GM18498 (cell line): ENCODE results near the gene USP10.

ENCODE experiments used
- ATAC-seq: cut with Tn5 transposase; IDR thresholded peaks from one replicate; pipeline ENCODE4 v1.9.1; 2021; ENCODE audit warnings: mild to moderate bottlenecking, moderate library complexity; ENCODE audit not compliant: unreplicated experiment

Gene USP10

GRCh38 chr16:84765616-84766580 is 66.1 kb downstream of the USP10 start:
- no peak for ATAC-seq

DNA sequence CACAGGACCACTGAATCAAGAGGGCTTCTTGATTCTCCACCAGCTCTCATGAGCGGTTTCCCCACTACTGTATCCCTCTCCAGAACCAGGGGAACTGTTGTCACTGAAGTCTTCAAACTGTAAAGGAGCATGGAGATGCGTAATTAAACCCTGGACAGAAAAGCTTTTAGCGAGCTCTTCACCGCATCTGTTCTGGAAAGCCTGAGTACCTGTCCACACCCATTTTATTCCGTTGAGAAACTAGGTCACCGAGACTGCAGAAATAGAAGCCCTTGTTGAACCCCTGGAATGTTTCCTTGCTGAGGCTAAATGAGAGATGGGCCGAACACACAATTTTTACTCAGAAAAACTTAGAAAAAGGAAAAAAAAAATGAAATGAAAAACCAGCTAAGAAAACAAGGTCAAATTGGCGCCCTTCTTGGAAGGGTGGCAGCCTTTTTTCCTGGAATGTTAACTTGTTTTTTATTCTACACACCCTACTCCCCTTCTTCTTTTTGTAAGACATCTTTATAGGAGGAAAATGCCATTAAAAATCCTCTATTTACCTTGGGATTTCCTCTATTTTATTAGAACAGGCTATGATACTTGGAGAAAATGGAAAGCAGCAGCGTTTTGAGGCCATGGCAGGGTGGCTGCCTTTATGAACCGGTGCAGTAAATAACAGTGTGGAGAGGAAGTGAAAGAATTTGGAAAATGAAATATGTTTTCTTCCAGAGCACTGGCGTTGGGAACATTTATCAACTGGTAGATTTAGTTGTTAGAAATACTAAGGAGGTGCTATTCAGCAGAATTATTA is 67.4 kb downstream of the USP10 start:
- no peak for ATAC-seq

DNA sequence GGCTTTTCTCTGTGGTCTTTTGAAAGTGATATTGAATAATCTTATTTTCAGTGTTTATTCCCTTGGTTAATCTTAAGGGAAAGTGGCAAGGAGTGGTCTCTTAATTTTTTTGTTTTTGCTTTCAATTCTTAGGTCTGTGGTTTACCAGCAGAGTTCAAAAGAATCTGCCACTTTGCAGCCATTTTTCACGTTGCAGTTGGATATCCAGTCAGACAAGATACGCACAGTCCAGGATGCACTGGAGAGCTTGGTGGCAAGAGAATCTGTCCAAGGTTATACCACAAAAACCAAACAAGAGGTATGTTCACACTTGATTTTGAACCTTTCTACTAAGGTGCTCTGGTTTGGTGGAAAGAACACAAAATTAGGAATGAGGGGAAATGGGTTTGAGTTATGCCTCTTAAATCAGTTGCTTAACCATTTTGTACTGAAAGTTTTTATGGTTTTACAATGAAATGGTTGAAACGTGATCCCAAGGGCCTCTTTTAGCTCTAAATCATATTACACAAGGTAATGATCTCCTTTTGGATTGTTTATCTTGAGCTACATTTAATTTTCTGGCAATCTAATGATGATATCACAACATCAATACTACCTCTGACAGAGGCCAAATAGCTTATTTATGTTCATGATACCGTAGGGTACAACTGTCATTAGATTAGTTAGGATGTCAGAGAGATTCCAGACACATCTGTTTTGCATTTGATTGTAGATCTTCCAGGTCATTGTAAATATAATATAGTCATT is 68.4 kb downstream of the USP10 start:
- no peak for ATAC-seq

GRCh38 chr16:84768808-84769197 is 69.0 kb downstream of the USP10 start:
- ATAC-seq = no peak

DNA sequence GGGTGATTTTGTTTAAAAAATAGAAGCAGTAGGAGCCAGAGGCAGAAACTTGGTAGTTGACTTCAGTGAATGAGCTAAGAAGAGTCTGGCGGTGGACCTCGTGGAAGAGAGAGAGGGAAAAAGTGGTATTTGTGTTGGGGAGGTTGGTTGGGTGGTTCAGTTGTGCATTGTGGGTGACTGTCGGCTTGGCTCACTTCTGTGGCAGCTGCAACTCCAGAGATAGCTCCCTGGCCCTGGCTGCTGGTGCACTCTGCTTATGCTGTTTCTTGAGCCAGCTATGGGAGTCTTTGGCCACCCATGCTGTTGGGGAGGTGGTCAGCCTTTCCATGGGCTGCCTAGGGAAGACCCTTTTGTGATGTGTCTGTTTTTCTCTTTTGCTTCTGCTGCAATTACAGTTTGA is 69.6 kb downstream of the USP10 start:
- no peak for ATAC-seq

- no peak for ATAC-seq
These were observed 73.5 kb downstream of the USP10 start for GRCh38 chr16:84773312-84773711.

GRCh38 chr16:84774810-84775209 is 75.0 kb downstream of the USP10 start:
- no peak for ATAC-seq

- ATAC-seq = no peak
These were observed 75.5 kb downstream of the USP10 start for GRCh38 chr16:84775262-84775810.

- no peak for ATAC-seq
These were observed 77.6 kb downstream of the USP10 start for GRCh38 chr16:84777435-84777834.

DNA sequence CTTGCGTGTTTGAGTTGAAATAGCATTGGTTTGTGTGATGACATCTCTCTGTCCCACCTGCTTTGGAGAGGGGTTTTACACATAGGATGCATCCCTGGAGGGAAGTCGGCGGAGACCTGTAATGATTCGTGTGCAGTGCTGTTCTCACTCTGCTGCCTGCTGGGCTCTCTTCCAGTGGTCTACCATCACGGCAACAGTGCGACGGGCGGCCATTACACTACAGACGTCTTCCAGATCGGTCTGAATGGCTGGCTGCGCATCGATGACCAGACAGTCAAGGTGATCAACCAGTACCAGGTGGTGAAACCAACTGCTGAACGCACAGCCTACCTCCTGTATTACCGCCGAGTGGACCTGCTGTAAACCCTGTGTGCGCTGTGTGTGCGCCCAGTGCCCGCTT is 78.9 kb downstream of the USP10 start:
- no peak for ATAC-seq

- ATAC-seq = no peak
These were observed 80.3 kb downstream of the USP10 start for GRCh38 chr16:84780063-84780462.

DNA sequence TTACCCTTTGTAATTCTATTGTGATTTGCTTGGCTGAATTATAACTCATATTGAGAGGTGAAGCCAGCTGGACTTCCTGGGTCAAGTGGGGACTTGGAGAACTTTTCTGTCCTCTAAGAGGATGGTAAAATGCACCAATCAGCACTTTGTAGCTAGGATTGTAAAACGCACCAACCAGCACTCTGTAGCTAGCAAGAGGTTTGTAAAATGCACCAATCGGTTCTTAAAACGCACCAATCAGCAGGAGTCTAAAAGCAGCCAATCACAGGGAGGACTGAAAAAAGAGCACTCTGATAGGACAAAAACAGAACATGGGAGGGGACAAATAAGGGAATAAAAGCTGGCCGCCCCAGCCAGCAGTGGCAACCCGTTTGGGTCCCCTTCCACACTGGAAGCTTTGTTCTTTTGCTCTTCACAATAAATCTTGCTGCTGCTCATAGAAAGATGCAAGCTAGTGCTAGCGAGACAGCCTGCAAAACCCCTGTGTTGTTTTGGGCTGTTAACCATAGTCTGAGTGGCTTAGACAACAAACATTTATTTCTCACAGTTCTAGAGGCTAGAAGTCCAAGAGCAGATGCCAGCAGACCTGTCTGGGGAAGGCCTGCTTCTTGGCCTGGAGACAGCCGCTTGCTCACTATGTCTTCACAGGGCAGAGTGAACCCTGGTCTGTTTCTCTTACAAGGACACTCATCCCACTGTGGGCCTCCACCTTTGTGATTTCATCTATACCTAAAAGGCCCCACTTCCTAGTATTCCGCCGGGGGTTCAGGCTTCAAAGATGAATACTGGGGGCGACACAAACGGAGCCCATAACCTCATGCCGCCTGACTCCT is 81.0 kb downstream of the USP10 start:
- no peak for ATAC-seq

DNA sequence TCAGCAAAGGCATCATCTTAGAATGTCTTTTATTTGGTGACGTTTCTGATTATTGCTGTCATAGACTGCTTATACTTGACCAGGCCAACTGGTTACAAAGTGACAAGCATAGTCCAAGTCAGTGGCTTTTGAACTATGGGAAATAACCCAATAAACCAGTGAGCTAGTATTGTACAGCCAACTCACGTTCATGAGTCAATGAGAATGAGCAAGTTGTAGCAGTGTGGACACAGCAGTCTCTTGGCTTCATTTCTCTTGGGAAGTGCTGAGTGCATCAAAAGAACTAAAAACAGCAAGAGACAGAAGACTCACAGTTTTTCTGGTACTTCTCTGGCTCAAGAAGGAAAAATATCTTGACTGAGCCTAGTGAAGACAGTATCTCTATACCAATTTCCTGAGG is 83.0 kb downstream of the USP10 start:
- ATAC-seq = no peak

DNA sequence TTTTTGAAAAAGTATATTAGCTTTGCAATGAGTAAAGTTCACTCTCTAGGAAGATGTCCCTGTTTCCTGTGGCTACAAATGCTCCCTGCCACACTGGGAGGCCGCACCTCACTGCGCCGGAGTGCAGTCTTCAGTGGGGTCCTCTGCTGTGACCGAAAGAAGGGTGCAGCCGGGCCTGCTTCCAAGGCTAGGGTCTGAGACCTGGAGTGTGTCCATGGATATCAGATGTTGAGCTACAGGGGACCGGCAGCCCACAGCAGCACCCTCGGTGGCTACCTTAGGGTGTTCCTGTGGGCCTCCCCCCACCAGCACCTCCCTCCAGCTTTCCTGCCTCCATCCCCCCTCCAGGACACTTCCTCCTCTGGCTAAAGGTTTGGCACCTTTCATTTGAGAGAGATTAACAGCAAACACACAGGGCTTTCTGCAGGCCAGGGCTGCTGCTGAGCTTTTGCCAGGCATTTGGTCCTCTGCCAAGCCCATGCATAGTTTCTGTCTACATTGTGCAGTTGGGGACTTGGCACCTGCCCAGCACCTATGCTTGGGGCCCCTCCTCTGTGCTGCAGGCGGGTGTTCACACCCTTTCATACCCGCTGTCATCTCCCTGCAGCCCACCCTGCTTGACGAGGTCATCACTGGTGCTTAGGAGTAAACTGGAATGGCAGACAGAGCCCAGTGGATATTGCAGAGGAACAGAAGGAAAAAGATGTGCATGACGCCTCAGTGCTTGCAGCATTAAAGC is 86.2 kb downstream of the USP10 start:
- no peak for ATAC-seq

- ATAC-seq = no peak
These were observed 86.9 kb downstream of the USP10 start for GRCh38 chr16:84786605-84787262.

- no peak for ATAC-seq
These were observed 87.4 kb downstream of the USP10 start for GRCh38 chr16:84787263-84787622.

GRCh38 chr16:84788920-84789391 is 89.2 kb downstream of the USP10 start:
- ATAC-seq = no peak

DNA sequence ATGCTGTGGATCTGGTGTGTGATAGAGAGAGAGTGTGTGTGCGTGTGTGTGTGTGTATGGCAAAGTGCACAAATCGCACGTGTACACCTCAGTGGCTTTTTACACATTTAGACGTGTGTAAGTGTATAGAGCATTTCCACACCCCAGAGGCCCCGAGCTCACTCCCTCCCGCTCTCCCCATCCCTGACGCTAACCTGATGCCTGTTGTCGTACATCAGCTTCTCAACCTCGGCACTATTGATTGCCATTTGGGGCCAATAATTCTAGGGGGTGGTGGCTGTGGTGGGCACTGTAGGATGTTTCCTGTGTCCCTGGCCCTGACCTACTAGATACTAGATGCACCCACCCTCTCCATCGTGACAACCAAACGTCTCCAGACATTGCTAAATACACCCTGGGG is 89.6 kb downstream of the USP10 start:
- ATAC-seq = no peak

DNA sequence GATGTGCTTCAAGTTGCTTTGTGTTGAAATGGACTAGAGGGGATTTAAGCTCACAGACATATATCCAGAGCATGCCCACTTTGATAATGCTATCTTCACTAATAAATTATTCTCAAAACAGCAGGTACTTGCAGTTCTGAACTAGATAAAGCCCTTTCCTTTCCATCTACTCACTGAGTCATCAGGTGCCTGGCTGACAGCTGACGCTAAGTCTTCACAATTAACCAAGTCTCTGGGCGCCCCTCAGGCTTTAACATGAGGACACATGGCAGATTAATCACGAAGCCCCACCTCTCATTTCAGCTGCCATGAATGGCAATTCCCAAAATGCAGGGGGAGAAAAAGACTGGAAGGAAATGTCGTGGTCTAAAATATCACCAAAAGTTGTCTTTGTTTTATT is 90.5 kb downstream of the USP10 start:
- no peak for ATAC-seq
